ENCODE results near the gene PDGFRB. TPM values are rescaled to one million over a fixed set of nuclear protein-coding genes. Genes with fewer than 3 reads are reported as not detected.
A peak's percentile ranks its signal among the peaks of the same experiment; 100 is the strongest.

The PDGFRB gene
- total RNA-seq, 1 experiment from 2014 or later: 1.8 TPM

DNA sequence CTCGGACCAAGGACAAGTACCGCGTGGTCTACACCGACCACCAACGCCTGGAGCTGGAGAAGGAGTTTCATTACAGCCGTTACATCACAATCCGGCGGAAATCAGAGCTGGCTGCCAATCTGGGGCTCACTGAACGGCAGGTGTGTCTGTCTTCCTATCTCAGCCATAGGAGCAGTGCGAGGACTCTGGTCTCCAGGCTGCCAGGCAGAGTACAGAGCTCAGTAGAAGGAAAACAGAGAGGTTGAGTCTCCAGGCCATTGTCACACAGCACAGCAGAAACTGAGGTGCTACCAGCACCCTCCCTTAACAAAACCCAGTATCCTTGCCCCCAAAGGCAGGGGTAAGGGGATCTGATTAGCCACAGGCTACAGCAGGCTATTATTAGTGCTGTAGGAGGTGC, 27.1 kb upstream of the PDGFRB start:
- Histone ChIP-seq H3K36me3 (ENCODE audit: control insufficient read depth, insufficient read depth, low read length) (no peaks in the 10 kb centered on the region), H3K4me1 (ENCODE audit: control insufficient read depth, insufficient read depth, low read length) (no peaks in the 10 kb centered on the region), H3K27me3 (ENCODE audit: control insufficient read depth, insufficient read depth, low read length) (no peaks in the 10 kb centered on the region), H3K27ac (ENCODE audit: low read length) (no peak overlapping the region), H3K4me3 (ENCODE audit: low read depth in 2 of 2, low read length in 2 of 2) (no peak overlapping the region), H3K9me3 (ENCODE audit: control insufficient read depth, insufficient read depth, low read depth, low read length) (no peaks in the 10 kb centered on the region)
- ATAC-seq: no peak
- CTCF ChIA-PET: no interaction called here
- no peak for DNase-seq (ENCODE audit: low read depth, low spot score)
- intact Hi-C loops (cut with micrococcal nuclease; ENCODE audit: unreplicated experiment) (no loop called here), in situ Hi-C loops (cut with HindIII; ENCODE audit: low pct_unique_long_range_greater_than_20kb, low sequenced_read_pairs) (no loop called here)
- POLR2A ChIA-PET: no interaction called here
- TF ChIP-seq TCF7L2 (IDR thresholded peaks at IDR 0.05; ENCODE audit: low read depth, low read length): no peak
- no peak for TF ChIP-seq REST (IDR thresholded peaks at IDR 0.05; ENCODE audit: insufficient read depth in 1 of 2, low read depth in 2 of 2, low read length in 1 of 2)
- no peak for TF ChIP-seq POLR2AphosphoS5 (IDR thresholded peaks at IDR 0.05; ENCODE audit: low read depth, low read length)
- TF ChIP-seq SIN3A (IDR thresholded peaks at IDR 0.05; ENCODE audit: borderline replicate concordance, insufficient read depth, low read depth, low read length): no peak
- TF ChIP-seq, protein P1, sequence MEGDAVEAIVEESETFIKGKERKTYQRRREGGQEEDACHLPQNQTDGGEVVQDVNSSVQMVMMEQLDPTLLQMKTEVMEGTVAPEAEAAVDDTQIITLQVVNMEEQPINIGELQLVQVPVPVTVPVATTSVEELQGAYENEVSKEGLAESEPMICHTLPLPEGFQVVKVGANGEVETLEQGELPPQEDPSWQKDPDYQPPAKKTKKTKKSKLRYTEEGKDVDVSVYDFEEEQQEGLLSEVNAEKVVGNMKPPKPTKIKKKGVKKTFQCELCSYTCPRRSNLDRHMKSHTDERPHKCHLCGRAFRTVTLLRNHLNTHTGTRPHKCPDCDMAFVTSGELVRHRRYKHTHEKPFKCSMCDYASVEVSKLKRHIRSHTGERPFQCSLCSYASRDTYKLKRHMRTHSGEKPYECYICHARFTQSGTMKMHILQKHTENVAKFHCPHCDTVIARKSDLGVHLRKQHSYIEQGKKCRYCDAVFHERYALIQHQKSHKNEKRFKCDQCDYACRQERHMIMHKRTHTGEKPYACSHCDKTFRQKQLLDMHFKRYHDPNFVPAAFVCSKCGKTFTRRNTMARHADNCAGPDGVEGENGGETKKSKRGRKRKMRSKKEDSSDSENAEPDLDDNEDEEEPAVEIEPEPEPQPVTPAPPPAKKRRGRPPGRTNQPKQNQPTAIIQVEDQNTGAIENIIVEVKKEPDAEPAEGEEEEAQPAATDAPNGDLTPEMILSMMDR (IDR thresholded peaks at IDR 0.05): no peak
- BruUV-seq (replicated peaks): no TSS peak

DNA sequence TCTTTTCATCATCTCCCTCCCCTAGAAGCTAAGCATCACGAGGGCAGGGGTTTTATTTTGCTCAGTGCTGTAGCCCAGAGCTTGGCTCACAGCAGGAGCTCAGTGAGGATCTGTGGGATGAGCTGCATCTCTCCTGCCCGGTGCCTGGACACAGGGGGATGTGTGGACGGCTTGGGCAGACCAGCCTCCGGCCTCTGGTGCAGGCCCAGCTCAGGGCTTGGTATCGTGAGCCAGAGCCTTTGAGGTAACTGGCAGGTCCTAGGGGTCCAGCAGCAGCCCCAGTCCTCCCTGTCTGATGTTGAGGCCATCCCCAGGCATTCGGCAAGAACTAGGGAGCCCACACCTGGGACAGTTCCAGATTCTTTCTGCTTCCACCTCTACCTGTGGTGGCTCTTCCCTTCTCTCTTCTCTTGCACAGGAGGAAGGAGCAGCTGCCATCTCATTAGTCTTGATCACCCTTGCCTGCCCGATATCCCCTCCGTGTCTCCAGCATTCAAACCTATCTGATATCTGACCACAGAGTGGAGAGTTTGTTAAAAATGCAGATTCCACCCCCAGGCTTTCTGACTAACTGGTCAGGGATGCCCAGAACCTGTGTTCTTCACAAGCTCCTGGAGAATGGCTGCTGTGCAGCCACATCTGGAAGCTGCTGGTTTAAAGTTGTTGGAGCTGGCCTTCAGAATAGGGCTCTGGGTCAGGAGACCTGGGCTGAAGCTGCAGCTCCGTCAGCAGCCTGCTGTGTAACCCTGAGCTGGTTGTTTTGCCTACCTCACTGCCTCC, 26.3 kb upstream of the PDGFRB start:
- ATAC-seq (peak; percentile 36), DNase-seq (ENCODE audit: low read depth, low spot score) (no peak)
- BruUV-seq (replicated peaks): no TSS peak
- Histone ChIP-seq H3K36me3 (ENCODE audit: control insufficient read depth, insufficient read depth, low read length) (no peaks in the 10 kb centered on the region), H3K4me1 (ENCODE audit: control insufficient read depth, insufficient read depth, low read length) (no peaks in the 10 kb centered on the region), H3K27me3 (ENCODE audit: control insufficient read depth, insufficient read depth, low read length) (no peaks in the 10 kb centered on the region), H3K4me3 (ENCODE audit: low read depth in 2 of 2, low read length in 2 of 2) (no peak overlapping the region), H3K9me3 (ENCODE audit: control insufficient read depth, insufficient read depth, low read depth, low read length) (no peaks in the 10 kb centered on the region), H3K27ac (ENCODE audit: low read length) (no peak overlapping the region)
- no peak for TF ChIP-seq REST (IDR thresholded peaks at IDR 0.05; ENCODE audit: insufficient read depth in 1 of 2, low read depth in 2 of 2, low read length in 1 of 2)
- TF ChIP-seq SIN3A (IDR thresholded peaks at IDR 0.05; ENCODE audit: borderline replicate concordance, insufficient read depth, low read depth, low read length): no peak
- TF ChIP-seq TCF7L2 (IDR thresholded peaks at IDR 0.05; ENCODE audit: low read depth, low read length): no peak
- no peak for TF ChIP-seq POLR2AphosphoS5 (IDR thresholded peaks at IDR 0.05; ENCODE audit: low read depth, low read length)
- TF ChIP-seq, protein P1 (IDR thresholded peaks at IDR 0.05): no peak
- in situ Hi-C loops (cut with HindIII; ENCODE audit: low pct_unique_long_range_greater_than_20kb, low sequenced_read_pairs) (no loop called here), intact Hi-C loops (cut with micrococcal nuclease; ENCODE audit: unreplicated experiment) (no loop called here)
- ChIA-PET CTCF (no interaction called here), POLR2A (no interaction called here)
